GM18861 (cell line): Measurements from ENCODE around the gene KANK4.

Experiments used
- ATAC-seq: cut with Tn5 transposase; IDR thresholded peaks from one replicate; pipeline ENCODE4 v1.9.1; 2021; ENCODE audit not compliant: unreplicated experiment

KANK4 gene

DNA sequence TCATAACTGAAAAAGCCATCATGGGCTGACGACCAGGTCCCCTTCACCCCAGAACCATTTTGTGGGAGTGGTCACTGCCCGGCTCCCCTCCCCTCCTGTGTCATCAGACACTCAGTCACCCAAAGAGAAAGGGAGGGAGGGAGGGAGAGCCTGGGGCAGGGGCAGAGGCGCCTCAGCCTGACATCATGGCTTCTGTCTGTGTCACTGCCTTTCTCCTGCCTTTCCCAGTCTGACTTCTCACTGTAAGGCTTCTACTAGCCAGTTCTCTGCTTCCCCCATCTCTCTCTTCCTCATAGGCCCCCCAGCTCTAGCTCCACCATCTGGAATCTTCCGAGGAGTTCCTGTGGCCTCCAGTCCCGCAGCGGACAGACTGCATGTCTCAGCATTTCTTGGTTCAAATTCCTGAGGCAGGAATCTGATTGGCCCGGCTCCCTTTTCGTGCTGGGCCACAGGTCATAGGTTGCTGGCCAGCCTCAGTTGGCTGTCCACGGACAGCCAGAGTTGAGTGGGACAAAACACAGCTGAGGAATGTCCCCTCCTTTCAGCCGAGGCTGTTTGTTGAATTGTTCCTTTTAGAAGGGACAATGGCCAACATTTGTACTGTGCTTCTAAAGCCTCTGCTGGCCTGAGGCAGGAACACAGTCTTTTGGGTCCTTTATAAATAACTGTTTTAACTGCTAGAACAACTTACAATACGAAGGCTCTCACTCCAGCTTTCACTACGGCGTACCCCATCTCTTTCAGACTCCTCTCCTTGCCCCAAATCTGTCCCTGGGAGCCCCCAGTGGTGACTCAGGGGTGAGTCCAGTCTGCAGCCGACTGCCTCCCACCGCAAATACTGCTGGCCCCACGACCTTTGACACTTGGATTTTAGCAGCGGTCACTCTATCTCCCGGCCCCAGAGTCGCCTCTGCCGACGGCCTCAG, 18.7 kb upstream of the KANK4 start:
- ATAC-seq = no peak

DNA sequence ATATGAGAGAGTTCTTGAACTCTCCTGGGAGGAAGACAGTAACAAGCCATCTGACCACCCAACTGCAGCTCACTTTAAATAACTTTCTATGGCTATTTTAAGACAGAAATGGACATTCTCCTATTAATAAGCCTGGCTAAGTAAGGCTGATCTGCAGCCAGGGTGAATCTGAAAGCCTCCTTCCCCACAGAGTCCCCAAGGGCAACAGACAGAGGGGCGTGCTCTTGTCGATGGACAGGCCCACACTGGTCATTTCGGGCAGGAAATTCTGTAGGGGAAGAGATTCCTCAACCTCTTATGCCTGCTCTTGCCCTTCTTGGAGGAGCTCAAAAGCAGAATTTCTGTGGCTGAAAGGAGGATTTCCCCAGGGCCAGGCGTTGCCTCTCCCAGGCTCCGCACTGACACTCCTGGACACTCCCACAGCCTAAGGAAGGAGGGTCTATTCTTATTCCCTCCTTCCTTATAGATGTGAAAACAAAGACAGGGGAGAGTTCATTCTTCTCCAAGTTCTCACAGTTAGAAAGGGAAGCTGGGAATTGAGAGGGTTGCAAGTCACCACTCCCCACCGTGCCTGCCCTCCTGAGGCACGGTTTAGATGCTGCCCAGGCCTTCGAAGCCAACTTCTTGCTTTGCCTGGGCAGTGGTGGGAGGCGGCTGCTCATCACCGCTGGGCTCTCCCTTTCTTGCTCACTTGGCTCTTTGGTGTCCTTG, 17.9 kb upstream of the KANK4 start:
- no peak for ATAC-seq

- no peak for ATAC-seq
Observed at GRCh38 chr1:62336638-62336994, 17.4 kb upstream of the KANK4 start.

DNA sequence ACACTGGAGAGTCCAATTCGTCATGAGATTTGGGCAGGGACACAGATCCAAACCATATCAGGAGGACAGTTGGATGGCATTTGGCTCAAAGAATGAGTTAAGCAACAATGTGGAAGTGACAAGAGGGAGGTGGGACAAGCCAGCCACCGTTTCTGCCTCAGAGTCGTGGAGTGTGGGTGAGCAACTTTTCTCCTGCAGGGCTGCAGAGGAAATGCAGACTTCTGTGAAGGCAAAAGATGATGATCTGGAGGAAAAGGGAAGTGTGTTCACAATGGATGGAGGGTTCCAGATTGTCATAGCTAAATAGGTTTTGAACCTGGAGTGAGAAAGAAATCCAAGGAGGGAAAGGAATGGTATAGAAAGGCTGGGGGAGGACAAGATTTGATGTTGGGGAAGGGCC, 16.4 kb upstream of the KANK4 start:
- no peak for ATAC-seq

GRCh38 chr1:62334434-62334985, 15.3 kb upstream of the KANK4 start:
- ATAC-seq = no peak

DNA sequence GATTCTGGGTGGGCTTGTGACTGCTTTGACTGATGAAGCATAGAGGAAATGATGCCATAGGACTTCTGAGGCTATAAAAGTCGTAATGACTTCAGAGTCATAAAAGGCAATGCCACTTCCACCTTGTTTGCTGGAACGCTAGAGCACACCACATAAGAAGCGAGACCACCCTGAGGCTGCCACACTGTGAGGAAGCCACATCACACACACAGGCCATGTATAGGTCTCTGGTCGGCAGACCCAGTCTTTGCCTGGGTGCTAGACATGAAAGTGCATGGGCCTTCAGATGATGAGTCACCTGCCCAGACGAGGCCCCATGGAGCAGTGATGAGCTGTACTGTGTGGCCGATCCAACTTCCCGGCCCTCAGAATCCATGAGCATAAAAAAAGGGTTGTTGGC, 14.2 kb upstream of the KANK4 start:
- ATAC-seq = no peak

GRCh38 chr1:62327360-62328055, 8.3 kb upstream of the KANK4 start:
- no peak for ATAC-seq

- no peak for ATAC-seq
Observed at GRCh38 chr1:62325681-62326080, 6.4 kb upstream of the KANK4 start.

GRCh38 chr1:62325081-62325480, 5.8 kb upstream of the KANK4 start:
- ATAC-seq = no peak

DNA sequence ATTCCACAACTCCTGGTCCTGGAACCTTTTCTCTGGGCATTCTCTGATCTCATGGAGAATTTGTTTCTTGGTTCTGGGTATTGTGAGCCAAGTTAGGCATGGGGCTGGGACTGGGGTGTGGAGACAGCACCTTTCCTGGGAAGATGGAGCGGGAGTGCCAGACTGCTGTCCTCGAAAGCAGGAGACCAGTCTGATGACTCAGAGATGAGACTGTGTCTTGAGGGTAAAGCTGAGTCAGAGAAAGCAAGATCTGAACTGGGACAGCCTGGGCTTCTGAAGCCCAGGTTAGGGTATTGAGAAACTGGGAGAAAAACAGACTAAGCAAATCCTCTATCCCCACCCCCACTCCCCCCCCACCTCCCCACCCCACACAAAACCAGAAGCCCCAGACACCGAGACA, 2.2 kb upstream of the KANK4 start:
- ATAC-seq = no peak

GRCh38 chr1:62318320-62318755, 896 bp downstream of the KANK4 start:
- no peak for ATAC-seq

GRCh38 chr1:62317021-62317768, 2.0 kb downstream of the KANK4 start:
- no peak for ATAC-seq

- ATAC-seq = no peak
Observed at GRCh38 chr1:62316135-62316534, 3.1 kb downstream of the KANK4 start.

- no peak for ATAC-seq
Observed at GRCh38 chr1:62315387-62315786, 3.8 kb downstream of the KANK4 start.

DNA sequence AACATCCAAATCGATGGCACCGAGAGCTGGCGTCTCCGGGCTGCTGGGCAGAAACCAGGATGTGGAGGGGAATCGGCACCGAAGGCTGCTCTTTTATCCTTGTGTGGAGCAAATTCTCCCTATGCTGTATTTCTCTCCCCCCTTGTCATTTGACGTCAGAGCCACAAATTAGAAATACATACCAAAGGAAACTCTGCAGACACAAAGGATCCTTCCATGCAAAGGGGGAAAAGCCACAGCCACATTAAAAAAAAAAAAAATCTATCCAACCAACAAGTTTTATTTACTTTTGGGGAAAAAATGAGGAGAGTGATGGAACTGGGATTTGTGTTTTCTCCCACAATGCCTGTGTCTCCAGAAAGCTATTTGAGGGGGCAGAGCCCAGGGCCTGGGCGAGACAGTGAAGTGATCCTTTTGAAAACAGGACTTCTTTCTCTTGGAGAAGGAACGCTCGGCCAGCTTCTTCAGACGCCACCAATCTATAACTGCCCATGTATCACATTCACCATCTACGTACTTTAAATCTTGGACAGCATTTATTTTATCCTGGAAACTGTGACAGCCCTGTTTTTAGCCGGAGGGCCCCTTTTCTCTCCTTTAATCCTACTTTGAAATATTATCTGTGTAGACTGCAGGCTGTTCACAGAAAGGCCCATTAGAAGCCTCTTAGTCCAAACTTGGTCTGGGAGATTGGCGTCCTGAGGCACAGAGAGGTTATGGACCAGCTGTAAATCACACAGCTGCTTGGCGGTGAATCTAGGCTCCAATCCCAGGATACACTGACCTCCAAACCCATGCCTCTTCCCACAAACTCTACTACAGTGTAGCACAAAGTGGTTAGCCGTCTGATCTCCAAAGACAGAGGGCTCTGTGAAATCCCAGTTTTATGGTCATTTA, 4.5 kb downstream of the KANK4 start:
- ATAC-seq = no peak

GRCh38 chr1:62312698-62313097, 6.5 kb downstream of the KANK4 start:
- ATAC-seq = no peak

GRCh38 chr1:62311473-62311943, 7.7 kb downstream of the KANK4 start:
- no peak for ATAC-seq

DNA sequence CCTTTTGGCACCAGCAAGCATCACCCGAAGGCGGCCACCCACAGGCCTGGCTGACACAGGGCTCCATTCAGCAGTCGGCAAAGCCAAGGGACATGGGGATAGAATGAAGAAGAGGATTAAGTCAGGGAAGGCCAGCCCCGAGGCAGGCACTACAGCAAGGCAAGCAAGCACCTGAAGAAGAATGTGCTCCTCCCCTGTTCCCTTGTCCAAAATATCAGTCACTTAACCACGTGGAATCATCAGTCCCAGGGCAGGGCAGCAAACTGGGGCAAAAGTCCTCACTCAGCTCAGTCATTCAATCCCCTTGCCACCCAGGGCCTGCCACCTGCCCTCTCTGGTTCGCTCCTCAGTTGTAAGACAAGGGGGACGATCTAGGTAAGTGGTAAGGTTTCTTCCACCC, 9.3 kb downstream of the KANK4 start:
- no peak for ATAC-seq

DNA sequence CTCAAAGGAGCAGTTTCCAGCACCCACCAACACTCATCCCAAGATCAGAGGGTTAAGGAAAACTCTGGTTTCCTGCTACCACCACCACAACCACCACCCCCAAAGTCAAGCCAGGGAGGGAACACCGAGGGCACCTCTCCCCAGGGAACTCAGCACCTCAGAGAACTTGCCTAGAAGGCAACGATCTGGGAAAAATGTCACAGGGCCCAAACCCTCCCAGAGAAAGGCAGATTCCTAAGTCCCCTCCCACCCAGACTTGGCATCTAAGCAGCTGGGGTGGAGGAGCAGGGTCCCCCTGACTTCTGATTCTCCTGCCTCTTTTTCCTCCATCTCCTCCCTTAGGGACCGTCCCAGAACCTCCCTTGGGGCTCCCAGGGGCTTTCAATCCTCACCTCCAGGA, 10.6 kb downstream of the KANK4 start:
- ATAC-seq = no peak
